AG04450 (cell line): ENCODE results near the gene MACROD2. TPM values are rescaled to one million over a fixed set of nuclear protein-coding genes. Genes with fewer than 3 reads are reported as not detected.

Experiments used
- CTCF ChIA-PET: fragments of 300-600, 350-600 bp; formaldehyde crosslinking; extraction: SDS; loops from one replicate; lab custom pipeline; 2022; ENCODE audit warnings: antibody characterized with exemption, inconsistent platforms; lab: Charles Lee
- POLR2A ChIA-PET: fragments of 350-600 bp; formaldehyde crosslinking; extraction: SDS; loops from one replicate; lab custom pipeline; 2021; ENCODE audit warnings: antibody characterized with exemption, inconsistent platforms; lab: Yijun Ruan, JAX
- DNase-seq: peaks from one replicate; pipeline ENCODE4 v3.0.0-alpha.2; 2011; ENCODE audit warnings: low read depth, low spot score
- H3K27ac ChIP-seq: one replicate; pipeline ENCODE4 v1.5.1; 2012; ENCODE audit warnings: low read depth, low read length, control low read depth
- H3K27me3 ChIP-seq: one replicate; pipeline ENCODE4 v1.6.0; 2012; ENCODE audit warnings: low read length; ENCODE audit not compliant: control insufficient read depth, insufficient read depth
- H3K4me3 ChIP-seq: 2 replicates; pipeline ENCODE4 v1.5.1; 2011; ENCODE audit warnings: mild to moderate bottlenecking, low read depth, low read length, control low read depth
- H3K9me3 ChIP-seq: 2 replicates; pipeline ENCODE4 v1.5.1; 2012; ENCODE audit warnings: low read length; ENCODE audit not compliant: control insufficient read depth, insufficient read depth
- CTCF ChIP-seq: IDR thresholded peaks from 2 replicates; pipeline ENCODE4 v1.5.1; 2011; ENCODE audit warnings: low read depth, low read length, control low read depth, inconsistent platforms
- polyA plus RNA-seq: library from polyadenylated mRNA; depleted of rRNA; stranded (reverse); fragments of >200 nt; gene quantifications from 2 replicates; pipeline ENCODE4 v1.2.3, GENCODE V29; 2011

Gene MACROD2
- polyA plus RNA-seq, 1 experiment = 0.02 TPM

- no peak for DNase-seq
- no peak overlapping the region for H3K4me3 ChIP-seq
- POLR2A ChIA-PET = no interaction called here
- CTCF ChIA-PET = no interaction called here
- peaks cover 2% of the 10 kb centered on the region for H3K27me3 ChIP-seq
- no peak overlapping the region for H3K27ac ChIP-seq
- no peak for TF ChIP-seq CTCF
- no peaks in the 10 kb centered on the region for H3K9me3 ChIP-seq
These were observed 1584.4 kb downstream of the MACROD2 start for GRCh38 chr20:15579688-15580087.

- ChIA-PET CTCF (interaction anchor here (0.6 kb wide), 1 partner anchor 1539 kb away, joined by 5 read pairs; no protein-coding TSS in a partner anchor), POLR2A (no interaction called here)
- no peak for TF ChIP-seq CTCF
- no peak overlapping the region for H3K4me3 ChIP-seq
- H3K9me3 ChIP-seq = no peaks in the 10 kb centered on the region
- DNase-seq = peak; percentile 7
- peaks cover 2% of the 10 kb centered on the region for H3K27me3 ChIP-seq
- H3K27ac ChIP-seq = no peak overlapping the region
These were observed 1586.9 kb downstream of the MACROD2 start for GRCh38 chr20:15582146-15582760.

GRCh38 chr20:15584507-15584906 lies 1589.2 kb downstream of the MACROD2 start:
- H3K27ac ChIP-seq = no peak overlapping the region
- H3K27me3 ChIP-seq = peaks cover 2% of the 10 kb centered on the region
- POLR2A ChIA-PET = no interaction called here
- TF ChIP-seq CTCF = no peak
- CTCF ChIA-PET = no interaction called here
- no peak overlapping the region for H3K4me3 ChIP-seq
- no peak for DNase-seq
- no peaks in the 10 kb centered on the region for H3K9me3 ChIP-seq

GRCh38 chr20:15593081-15593480 lies 1597.8 kb downstream of the MACROD2 start:
- Histone ChIP-seq H3K4me3 (no peak overlapping the region), H3K9me3 (no peaks in the 10 kb centered on the region), H3K27me3 (no peaks in the 10 kb centered on the region), H3K27ac (no peak overlapping the region)
- ChIA-PET CTCF (no interaction called here), POLR2A (no interaction called here)
- no peak for TF ChIP-seq CTCF
- DNase-seq = no peak

- Histone ChIP-seq H3K4me3 (no peak overlapping the region), H3K27ac (no peak overlapping the region), H3K27me3 (no peaks in the 10 kb centered on the region), H3K9me3 (no peaks in the 10 kb centered on the region)
- CTCF ChIA-PET = no interaction called here
- TF ChIP-seq CTCF = no peak
- POLR2A ChIA-PET = no interaction called here
- DNase-seq = no peak
These were observed 1598.9 kb downstream of the MACROD2 start for GRCh38 chr20:15594158-15594695.
